NCI-H2029 (cell line): ENCODE results near the gene TBC1D19.

ENCODE experiments used
- DNase-seq: peaks from one replicate; lab custom pipeline; 2025; lab: John Stamatoyannopoulos, UW

The TBC1D19 gene

DNA sequence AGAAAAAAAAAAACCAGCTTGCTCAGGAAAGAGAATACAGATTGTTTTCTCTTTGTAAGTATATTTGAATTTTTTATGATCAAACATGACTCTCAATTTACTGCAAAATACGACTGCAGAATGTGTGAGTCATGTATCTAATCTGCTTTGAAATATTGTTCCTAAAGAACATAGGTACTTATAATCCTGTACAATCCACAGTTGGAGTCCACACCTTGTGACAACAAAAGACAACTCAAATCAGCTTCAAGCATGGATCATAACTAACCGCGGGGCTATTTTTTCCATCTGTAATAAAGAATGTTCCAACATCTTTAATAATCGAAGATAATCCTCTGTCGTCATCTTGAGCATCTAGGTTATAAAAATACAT is 198.9 kb downstream of the TBC1D19 start:
- DNase-seq, result no peak

DNA sequence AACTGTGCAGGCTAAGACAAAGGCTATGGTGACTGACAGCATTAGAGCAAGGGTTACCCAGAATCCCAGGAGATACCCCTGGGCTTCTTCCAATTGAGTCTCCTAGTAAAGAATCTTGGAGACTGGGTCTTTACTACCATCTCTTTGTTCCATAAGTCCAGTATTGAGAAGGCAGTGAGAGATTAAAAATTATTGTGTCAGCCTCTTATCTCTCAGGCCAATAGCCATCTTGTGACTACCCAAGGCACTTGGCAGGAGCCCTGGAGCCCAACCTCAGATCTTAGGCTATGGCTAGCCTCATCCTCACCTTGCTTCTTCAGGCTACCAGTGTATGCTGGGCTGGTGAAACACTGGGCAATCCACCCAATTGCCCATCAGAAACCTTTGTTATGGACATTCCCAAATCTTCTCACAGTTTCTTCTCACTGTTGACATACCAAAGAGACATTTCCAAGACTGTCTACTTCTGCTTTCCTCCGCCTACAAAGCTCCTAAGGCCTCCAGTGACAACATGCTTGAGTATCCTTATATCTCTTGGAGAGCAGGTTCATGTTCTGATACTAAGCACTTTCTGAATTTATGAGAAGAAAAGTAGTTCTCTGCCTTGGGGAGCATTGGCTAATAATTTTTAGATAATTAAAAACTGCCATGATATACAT is 200.5 kb downstream of the TBC1D19 start:
- DNase-seq, result no peak

- no peak for DNase-seq
Observed at GRCh38 chr4:26785312-26785711, 201.4 kb downstream of the TBC1D19 start.

GRCh38 chr4:26785810-26786209 is 201.9 kb downstream of the TBC1D19 start:
- DNase-seq, result no peak

GRCh38 chr4:26786916-26787315 is 203.0 kb downstream of the TBC1D19 start:
- DNase-seq, result no peak

GRCh38 chr4:26787461-26788340 is 203.8 kb downstream of the TBC1D19 start:
- no peak for DNase-seq

- no peak for DNase-seq
Observed at GRCh38 chr4:26788341-26788733, 204.5 kb downstream of the TBC1D19 start.

DNA sequence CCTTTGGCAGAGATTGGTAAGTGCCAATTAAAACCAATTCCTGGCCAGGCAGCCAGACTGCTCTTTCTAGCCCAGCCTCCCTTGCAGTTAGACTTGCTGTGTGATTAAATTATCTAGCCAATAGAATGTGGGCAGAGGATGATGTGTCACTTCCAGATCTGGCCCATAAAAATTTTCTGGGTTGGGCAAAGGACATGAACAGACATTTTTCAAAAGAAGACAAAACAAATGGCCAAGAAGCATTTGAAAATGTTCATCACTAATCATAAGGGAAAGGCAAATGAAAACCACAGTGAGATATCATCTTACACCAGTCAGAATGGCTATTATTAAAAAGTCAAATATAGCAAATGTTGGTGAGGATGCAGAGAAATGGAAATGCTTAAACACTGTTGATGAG is 205.3 kb downstream of the TBC1D19 start:
- no peak for DNase-seq

DNA sequence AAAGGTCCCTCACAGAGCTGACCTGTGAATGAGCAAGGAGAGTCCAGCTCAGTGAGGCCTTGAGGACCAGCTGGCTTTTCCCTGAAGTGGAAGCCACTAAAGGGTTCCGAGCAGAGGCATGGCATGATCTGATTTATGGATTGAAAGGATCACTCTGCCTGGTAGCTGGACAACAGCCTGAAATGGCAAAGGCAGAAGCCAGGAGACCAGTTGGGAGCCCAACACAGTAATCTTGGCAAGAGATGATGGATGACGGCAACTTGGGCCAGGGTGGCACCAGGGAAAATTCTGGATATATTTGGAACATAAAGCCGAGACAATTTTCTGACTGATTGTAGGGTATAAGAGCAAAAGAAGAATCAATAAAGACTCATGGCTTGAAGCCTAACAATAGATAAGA is 207.5 kb downstream of the TBC1D19 start:
- DNase-seq, result no peak

DNA sequence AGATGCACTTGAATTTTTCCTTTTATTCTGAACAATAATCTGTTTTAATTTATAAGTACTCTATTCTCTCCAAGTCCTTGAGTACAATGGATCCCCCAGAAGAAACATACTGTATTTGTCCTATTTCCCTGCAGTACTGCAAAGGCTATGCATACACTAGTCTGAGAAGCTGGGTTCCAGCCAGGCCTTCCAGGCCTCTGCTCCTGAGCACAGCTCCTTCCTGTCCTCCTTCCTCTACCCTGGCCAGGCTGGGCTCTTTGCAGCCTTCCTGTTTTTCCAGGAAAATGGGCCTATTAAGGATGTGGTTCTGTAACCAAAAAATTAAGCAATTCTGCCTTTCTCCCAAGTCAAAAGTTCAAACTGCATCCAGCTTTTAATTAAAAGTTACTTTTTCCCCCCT is 208.8 kb downstream of the TBC1D19 start:
- DNase-seq, result no peak

- DNase-seq, result no peak
Observed at GRCh38 chr4:26793735-26794134, 209.9 kb downstream of the TBC1D19 start.

DNA sequence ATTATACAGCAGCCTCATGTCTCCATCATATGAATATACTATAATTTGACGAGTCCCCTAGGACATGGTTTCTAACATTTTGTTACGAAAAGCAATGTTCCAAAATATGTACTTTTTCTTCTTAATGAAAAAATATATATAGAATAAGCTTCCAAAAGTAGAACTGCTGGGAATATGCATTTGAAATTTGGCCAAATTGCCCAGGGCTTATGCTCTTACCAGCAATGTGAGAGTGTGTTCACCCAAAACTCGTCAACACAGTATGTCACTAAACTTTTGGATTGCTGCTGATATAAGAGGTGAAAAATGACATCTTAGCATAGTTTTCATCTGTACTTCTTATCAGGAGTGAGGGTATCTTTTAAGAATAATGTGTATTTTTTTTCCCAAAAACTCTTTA is 212.2 kb downstream of the TBC1D19 start:
- DNase-seq, result no peak

DNA sequence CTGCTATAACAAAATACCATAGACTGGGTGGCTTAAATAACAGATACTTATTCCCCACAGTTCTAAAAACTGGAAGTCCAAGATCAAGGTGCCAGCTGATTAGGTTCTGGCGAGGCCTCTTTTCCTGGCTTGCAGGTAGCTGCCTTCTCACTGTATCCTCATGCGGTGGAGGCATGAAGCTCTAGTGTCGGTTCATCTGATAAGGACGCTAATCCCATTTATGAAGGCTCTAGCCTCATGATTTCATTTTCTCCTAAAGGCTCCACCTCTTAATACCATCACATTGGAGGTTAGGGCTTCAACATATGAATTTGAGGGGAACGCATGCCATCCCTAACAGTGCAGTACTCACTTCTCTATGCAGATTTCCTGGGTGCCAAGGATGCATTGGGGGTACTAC is 218.9 kb downstream of the TBC1D19 start:
- no peak for DNase-seq

- peak; percentile 53 for DNase-seq
Observed at GRCh38 chr4:26803211-26803861, 219.5 kb downstream of the TBC1D19 start.

DNA sequence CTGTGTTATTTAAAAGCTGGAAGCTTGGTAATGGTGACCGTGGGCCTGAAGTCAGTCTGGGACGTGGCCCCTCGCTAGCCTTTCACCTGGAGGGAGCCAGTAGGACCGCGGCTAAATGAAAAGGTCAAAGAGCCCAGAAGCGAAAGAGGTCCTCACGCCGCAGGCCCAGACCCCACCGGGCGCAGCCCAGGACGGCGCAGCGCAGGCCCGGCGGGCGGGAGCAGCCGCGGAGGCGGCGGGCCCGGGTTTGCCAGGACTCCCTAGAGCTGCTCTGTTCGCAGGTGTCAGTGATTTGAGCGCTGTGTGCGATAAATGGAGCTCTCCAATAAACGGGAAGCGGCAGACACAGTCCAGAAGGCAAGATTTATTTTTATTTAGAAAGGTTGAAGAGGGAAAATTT is 220.6 kb downstream of the TBC1D19 start:
- no peak for DNase-seq

DNA sequence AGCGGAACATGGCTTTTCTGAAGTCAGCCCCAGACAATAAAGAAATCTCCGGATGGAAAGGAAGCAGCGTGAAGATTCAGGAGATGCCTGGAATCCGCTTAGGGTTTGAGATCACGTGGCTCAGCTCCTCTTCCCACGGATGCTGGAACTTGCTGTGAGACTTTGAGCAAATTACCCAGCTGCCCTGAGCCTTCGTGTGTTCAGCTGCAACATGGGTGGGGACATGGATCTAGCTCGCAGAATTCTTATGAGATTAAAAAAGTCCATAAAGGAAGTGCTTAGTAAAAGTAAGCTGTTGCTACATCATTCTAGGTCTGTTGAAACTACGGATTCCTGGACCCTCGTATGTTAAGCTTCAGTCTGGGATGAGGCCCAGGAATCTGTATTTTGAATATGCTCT is 221.0 kb downstream of the TBC1D19 start:
- no peak for DNase-seq
